Tibial nerve (tissue), 4 donors: ENCODE measurements around the gene KRT32. TPM values are rescaled to one million over a fixed set of nuclear protein-coding genes. Genes with fewer than 3 reads are reported as not detected.

Experiments
- DNase-seq, 2 donors: peaks; one replicate each; pipeline ENCODE4 v3.0.0-alpha.2; 2019; ENCODE audit warnings: low spot score in 2 of 2
- H3K27ac ChIP-seq, 4 donors: fragments of 200-600 bp; sonication (generic) in 3 of 4; one replicate each; pipeline ENCODE4 v1.5.1; 2017 to 2019; ENCODE audit warnings: mild to moderate bottlenecking in 1 of 4
- H3K27me3 ChIP-seq, 2 donors: fragments of 200-600 bp; sonication (generic) in 1 of 2; one replicate each; pipeline versions ENCODE4 v1.5.1 to v1.6.0; 2017 to 2019
- H3K36me3 ChIP-seq, 3 donors: fragments of 200-600 bp; sonication (generic); one replicate each; pipeline ENCODE4 v1.5.1; 2018 to 2019
- H3K4me1 ChIP-seq, 4 donors: fragments of 200-600 bp; sonication (generic) in 3 of 4; one replicate each; pipeline ENCODE4 v1.5.1; 2017 to 2019
- H3K4me3 ChIP-seq, 4 donors: fragments of 200-600 bp; sonication (generic) in 3 of 4; one replicate each; pipeline ENCODE4 v1.5.1; 2017 to 2019; ENCODE audit warnings: mild to moderate bottlenecking in 1 of 4, moderate library complexity in 1 of 4
- H3K9me3 ChIP-seq, 4 donors: fragments of 200-600 bp; sonication (generic) in 3 of 4; one replicate each; pipeline ENCODE4 v1.5.1; 2017 to 2019
- EP300 ChIP-seq, 2 donors: sonication (generic); formaldehyde crosslinking; IDR thresholded peaks; one replicate each; pipeline ENCODE4 v1.6.1; 2017; ENCODE audit warnings: antibody characterized with exemption in 2 of 2, mild to moderate bottlenecking in 1 of 2
- POLR2A ChIP-seq, 2 donors: fragments of 450-650 bp; IDR thresholded peaks; one replicate each; pipeline ENCODE4 v1.6.1; 2017; ENCODE audit warnings: antibody characterized with exemption in 2 of 2, mild to moderate bottlenecking in 2 of 2, moderate library complexity in 2 of 2
- WGBS, 2 donors: methylation state at CpG; one replicate each; pipeline ENCODE4 v1.1.5; 2018; 5-methylcytosine and 5-hydroxymethylcytosine counted together
- small RNA-seq: library from RNA; depleted of rRNA; stranded (forward); fragments of <200 nt; gene quantifications from one replicate; pipeline ENCODE3, GENCODE V24; 2016
- total RNA-seq, 4 donors: library from RNA; depleted of rRNA; stranded (reverse); fragments of >200 nt; gene quantifications; one replicate each; pipeline ENCODE4 v1.1.0, GENCODE V29; 2016
- TF ChIP-seq, protein P1 (sequence below), 5 experiments: fragments of 200-600 bp in 3 of 5; fragments of 450-650 bp in 2 of 5; sonication (generic) in 3 of 5; IDR thresholded peaks; one replicate each; pipeline ENCODE4 v1.5.1; 2016 to 2019; ENCODE audit warnings: antibody characterized with exemption in 5 of 5, mild to moderate bottlenecking in 3 of 5, moderate library complexity in 2 of 5

Gene KRT32
- total RNA-seq, 4 donors from 2014 or later, result 0.21 TPM; not detected in 3

DNA sequence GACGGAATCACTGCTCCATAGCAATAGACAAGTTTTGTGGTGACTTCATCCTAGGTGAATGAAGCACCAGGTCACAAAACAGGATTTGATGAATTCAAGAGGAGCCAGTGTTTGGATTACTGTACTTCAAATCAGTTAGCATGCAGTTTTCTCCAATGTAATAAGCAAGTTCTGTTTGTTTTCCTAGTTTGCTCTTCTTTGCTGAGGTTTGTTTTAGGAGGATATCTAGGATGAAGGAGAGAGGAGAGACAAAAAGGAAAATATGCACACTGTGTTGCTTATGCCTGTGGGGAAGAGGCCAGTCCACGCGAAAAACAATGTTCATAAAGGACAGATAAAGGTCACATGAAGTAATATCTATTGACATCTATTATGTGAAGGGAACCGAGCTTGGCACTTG lies 51.8 kb downstream of the KRT32 start:
- no peak overlapping the region for H3K27ac ChIP-seq
- TF ChIP-seq EP300 (IDR thresholded peaks at IDR 0.05) (no peak), POLR2A (IDR thresholded peaks at IDR 0.05) (no peak)
- TF ChIP-seq, protein P1, sequence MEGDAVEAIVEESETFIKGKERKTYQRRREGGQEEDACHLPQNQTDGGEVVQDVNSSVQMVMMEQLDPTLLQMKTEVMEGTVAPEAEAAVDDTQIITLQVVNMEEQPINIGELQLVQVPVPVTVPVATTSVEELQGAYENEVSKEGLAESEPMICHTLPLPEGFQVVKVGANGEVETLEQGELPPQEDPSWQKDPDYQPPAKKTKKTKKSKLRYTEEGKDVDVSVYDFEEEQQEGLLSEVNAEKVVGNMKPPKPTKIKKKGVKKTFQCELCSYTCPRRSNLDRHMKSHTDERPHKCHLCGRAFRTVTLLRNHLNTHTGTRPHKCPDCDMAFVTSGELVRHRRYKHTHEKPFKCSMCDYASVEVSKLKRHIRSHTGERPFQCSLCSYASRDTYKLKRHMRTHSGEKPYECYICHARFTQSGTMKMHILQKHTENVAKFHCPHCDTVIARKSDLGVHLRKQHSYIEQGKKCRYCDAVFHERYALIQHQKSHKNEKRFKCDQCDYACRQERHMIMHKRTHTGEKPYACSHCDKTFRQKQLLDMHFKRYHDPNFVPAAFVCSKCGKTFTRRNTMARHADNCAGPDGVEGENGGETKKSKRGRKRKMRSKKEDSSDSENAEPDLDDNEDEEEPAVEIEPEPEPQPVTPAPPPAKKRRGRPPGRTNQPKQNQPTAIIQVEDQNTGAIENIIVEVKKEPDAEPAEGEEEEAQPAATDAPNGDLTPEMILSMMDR (IDR thresholded peaks at IDR 0.05), result no peak
- H3K4me3 ChIP-seq, result no peak overlapping the region
- H3K36me3 ChIP-seq, result no peaks in the 10 kb centered on the region
- 40 to 42% methylated on average over 4 of the region's 4 CpGs for WGBS, 2 donors
- DNase-seq, result no peak
- H3K9me3 ChIP-seq, result no peaks in the 10 kb centered on the region
- H3K27me3 ChIP-seq, result no peaks in the 10 kb centered on the region
- peaks cover 0 to 25% (median 0%) of the 10 kb centered on the region in 4 donors for H3K4me1 ChIP-seq

DNA sequence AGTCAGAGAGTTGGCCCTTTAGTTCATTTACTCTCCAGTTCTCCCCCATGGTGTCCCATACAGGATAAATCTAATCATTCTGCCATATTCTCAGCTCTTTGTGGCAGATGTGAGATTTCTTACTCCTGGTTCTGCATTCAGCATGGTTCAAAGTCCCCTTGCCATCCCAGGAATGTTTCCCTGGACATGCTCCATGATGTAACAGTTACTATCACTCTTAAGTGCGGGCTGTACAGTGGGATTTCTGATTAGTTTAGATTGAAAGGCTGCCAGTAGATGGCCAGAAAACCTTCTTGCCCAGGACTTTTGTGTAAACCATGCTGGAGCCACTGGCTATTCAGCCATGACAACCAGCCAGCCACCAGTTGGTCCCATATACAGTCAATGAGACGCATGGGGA lies 53.2 kb downstream of the KRT32 start:
- DNase-seq, result no peak
- Histone ChIP-seq H3K36me3 (no peaks in the 10 kb centered on the region), H3K4me1 (peaks cover 0 to 21% (median 0%) of the 10 kb centered on the region in 4 donors), H3K27ac (no peak overlapping the region), H3K27me3 (no peaks in the 10 kb centered on the region), H3K9me3 (no peaks in the 10 kb centered on the region), H3K4me3 (no peak overlapping the region)
- no peak for TF ChIP-seq EP300 (IDR thresholded peaks at IDR 0.05)
- TF ChIP-seq, protein P1 (IDR thresholded peaks at IDR 0.05), result no peak
- no peak for TF ChIP-seq POLR2A (IDR thresholded peaks at IDR 0.05)
- 88 to 92% methylated on average over 2 of the region's 2 CpGs for WGBS, 2 donors

DNA sequence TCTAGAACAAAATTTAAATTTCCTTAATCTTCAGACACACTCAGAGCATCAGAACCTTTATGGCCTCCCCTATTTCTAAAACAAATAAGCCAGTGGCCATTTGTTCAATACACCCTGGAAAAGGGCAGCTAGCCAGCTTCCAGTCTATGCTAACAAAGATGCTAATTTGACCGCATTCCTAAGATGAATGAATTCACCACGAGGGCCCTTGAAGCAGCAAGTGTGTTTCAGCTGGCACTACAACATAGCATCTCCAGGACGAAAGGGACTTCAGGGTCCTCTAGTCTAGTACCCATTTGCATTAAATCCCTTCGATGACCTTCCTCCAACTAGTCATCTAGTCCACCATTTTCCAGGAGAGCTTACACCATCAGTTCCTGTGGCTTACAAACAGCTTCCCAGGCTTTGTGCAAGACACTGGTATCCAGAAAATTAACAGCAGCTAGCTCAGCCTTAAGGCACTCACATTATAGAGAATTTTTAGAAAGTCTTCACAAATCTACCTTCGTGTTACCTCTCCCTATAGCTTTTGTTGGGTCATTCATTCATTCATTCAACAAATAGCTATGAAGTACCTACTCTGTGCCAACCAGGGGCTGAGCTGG lies 53.7 kb downstream of the KRT32 start:
- H3K9me3 ChIP-seq, result no peaks in the 10 kb centered on the region
- DNase-seq, result no peak
- no peak for TF ChIP-seq EP300 (IDR thresholded peaks at IDR 0.05)
- TF ChIP-seq, protein P1 (IDR thresholded peaks at IDR 0.05), result no peak
- TF ChIP-seq POLR2A (IDR thresholded peaks at IDR 0.05), result no peak
- H3K4me1 ChIP-seq, result peaks cover 0 to 21% (median 0%) of the 10 kb centered on the region in 4 donors
- no peak overlapping the region for H3K27ac ChIP-seq
- no peaks in the 10 kb centered on the region for H3K36me3 ChIP-seq
- no peak overlapping the region for H3K4me3 ChIP-seq
- H3K27me3 ChIP-seq, result no peaks in the 10 kb centered on the region
- WGBS, 2 donors, result 52 to 59% methylated on average over 5 of the region's 5 CpGs

DNA sequence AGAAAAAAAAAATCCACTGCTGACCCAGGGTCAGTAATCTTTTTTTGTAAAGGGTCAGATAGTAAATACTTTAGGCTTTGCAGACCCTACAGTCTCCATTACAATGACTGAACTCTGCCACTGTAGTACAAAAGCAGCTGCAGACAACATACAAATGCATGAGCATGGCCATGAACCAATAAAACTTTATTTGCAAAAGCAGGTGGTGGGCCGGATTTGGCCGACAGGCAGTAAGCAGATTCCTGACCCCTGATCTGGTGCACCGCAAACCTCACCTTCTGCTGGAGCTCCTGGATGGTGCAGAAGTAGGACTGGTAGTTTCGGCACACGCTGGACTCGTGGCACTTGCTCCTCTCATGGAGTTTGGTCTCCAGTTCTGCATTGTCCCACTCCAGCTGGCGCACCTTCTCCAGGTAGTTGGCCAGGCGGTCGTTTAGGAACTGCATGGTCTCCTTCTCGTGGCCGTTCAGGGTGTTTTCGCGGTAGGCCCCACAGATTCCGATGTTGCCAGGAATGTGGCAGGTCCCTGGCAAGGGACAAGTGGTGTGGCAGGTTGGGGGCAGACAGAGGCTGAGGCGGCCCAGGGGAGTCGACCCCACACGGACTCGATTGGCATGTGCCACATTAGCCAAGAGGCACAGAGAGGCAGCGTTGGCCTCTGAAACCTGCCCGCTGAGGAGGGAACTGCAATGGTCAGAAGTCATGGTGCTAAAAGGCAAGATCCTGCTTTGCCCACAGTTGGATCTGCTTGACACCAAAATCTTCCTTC lies 55.9 kb downstream of the KRT32 start:
- DNase-seq, result no peak
- no peak overlapping the region for H3K4me3 ChIP-seq
- H3K9me3 ChIP-seq, result no peaks in the 10 kb centered on the region
- 93 to 96% methylated on average over 20 of the region's 20 CpGs for WGBS, 2 donors
- H3K4me1 ChIP-seq, result peaks cover 0 to 8% (median 0%) of the 10 kb centered on the region in 4 donors
- no peak for TF ChIP-seq POLR2A (IDR thresholded peaks at IDR 0.05)
- no peak for TF ChIP-seq EP300 (IDR thresholded peaks at IDR 0.05)
- TF ChIP-seq, protein P1 (IDR thresholded peaks at IDR 0.05), result no peak
- no peaks in the 10 kb centered on the region for H3K36me3 ChIP-seq
- no peaks in the 10 kb centered on the region for H3K27me3 ChIP-seq
- H3K27ac ChIP-seq, result no peak overlapping the region

Small RNA genes lying within 50 kb of the gene (small RNA-seq; reads per million reads assigned to genes)
- gene RNU2-32P, result 0.28 reads per million

Other genes starting within 250 kb of the KRT32 start
- not detected for gene KRTAP9-2, start 240.7 kb downstream of the KRT32 start, total RNA-seq
- not detected for gene KRTAP9-3, start 234.9 kb downstream of the KRT32 start, total RNA-seq
- not detected for gene KRTAP9-8, start 229.4 kb downstream of the KRT32 start, total RNA-seq
- not detected for gene KRTAP9-4, start 217.7 kb downstream of the KRT32 start, total RNA-seq
- not detected for gene KRTAP9-9, start 212.0 kb downstream of the KRT32 start, total RNA-seq
- not detected for gene KRTAP9-6, start 202.0 kb downstream of the KRT32 start, total RNA-seq
- not detected for gene KRTAP9-7, start 191.7 kb downstream of the KRT32 start, total RNA-seq
- not detected for gene KRTAP29-1, start 164.5 kb downstream of the KRT32 start, total RNA-seq
- not detected for gene KRTAP16-1, start 158.1 kb downstream of the KRT32 start, total RNA-seq
- gene KRTAP17-1, start 151.7 kb downstream of the KRT32 start, total RNA-seq, result not detected
- gene KRT33A, start 116.6 kb downstream of the KRT32 start, total RNA-seq, result not detected
- gene KRT33B, start 97.6 kb downstream of the KRT32 start, total RNA-seq, result not detected
- not detected for gene KRT34, start 85.1 kb downstream of the KRT32 start, total RNA-seq
- not detected for gene KRT31, start 69.8 kb downstream of the KRT32 start, total RNA-seq
- not detected for gene KRT37, start 42.8 kb downstream of the KRT32 start, total RNA-seq
- not detected for gene KRT38, start 26.4 kb downstream of the KRT32 start, total RNA-seq
- not detected for gene KRT35, start 13.8 kb upstream of the KRT32 start, total RNA-seq
- gene KRT36, start 22.5 kb upstream of the KRT32 start, total RNA-seq, result under 1 TPM in 1 of 4 donors, not detected in 3; 0.42 TPM
- under 1 TPM in 1 of 4 donors, not detected in 3; 0.42 TPM for gene KRT13, start 38.2 kb upstream of the KRT32 start, total RNA-seq
- 1 to 10 TPM in 1 of 4 donors, under 1 TPM in 2, not detected in 1; 0.42 to 4.2 (median 0.78) TPM for gene KRT15, start 51.5 kb upstream of the KRT32 start, total RNA-seq
- 1,000 to 10,000 TPM in 2 of 4 donors, 100 to 1,000 TPM in 1, 10 to 100 TPM in 1; 85.5 to 1,774 (median 1,323) TPM for gene KRT19, start 60.9 kb upstream of the KRT32 start, total RNA-seq
- gene KRT9, start 104.7 kb upstream of the KRT32 start, total RNA-seq, result not detected
- gene KRT14, start 119.5 kb upstream of the KRT32 start, total RNA-seq, result 10 to 100 TPM in 3 of 4 donors, 1 to 10 TPM in 1; 8.4 to 57.8 (median 34.0) TPM
- gene KRT16, start 145.4 kb upstream of the KRT32 start, total RNA-seq, result 10 to 100 TPM in 1 of 4 donors, 1 to 10 TPM in 2, not detected in 1; 2.4 to 12.6 (median 6.6) TPM
- gene KRT17, start 157.2 kb upstream of the KRT32 start, total RNA-seq, result 1 to 10 TPM in 1 of 4 donors, not detected in 3; 1.5 TPM
- 100 to 1,000 TPM; 172 to 458 (median 243) TPM for gene EIF1, start 221.5 kb upstream of the KRT32 start, total RNA-seq
- gene GAST, start 244.9 kb upstream of the KRT32 start, total RNA-seq, result not detected